ENCODE data around the gene PTX4.

DNA sequence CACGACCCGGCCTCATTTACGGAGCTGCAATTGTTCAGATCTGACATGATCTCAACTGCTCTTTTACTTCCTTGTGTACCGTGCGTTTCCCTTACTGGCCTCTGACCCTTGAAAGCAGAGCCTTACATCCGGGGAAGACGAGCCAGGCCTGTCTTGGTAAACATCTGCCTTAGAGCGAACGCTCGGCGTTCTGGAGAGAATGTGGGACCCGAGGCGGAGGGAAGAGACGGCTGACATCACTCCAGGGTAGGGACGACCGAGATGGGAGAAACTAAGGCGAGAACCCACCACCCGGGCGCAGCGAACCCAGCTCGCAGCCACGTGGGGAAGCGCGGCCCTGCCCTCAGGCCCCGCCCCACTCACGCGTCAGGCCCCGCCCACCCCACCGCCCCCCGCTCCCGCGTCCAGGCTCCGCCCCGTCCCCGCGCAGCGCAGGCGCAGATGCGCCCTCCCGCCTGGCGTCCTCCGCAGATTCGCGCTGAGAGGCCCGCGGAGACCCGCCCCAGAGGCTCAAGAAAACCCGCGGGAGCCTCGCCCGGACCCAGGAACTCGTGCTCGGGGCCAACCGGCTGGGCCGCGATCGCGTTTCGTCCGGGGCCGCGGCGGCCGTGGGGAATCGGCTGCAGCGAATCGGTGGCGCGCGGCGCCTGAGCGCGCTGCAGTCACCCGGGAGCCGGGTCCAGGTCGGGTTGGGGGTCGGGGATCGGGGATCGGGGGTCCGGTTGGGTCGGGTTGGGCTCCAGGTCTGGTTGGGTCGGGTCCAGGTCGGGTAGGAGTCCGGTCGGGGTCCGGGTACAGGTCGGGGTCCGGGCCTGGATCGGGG is 4.4 kb upstream of the PTX4 start, which contains the start of gene TELO2:
- TF ChIP-seq EZH2 (IDR thresholded peaks at IDR 0.05; ENCODE audit: low read length) (no peak), CTCF (optimal IDR thresholded peaks at IDR 0.05 in 1 of 3, IDR thresholded peaks at IDR 0.05 in 1 of 3, conservative IDR thresholded peaks at IDR 0.05 in 1 of 3; ENCODE audit: extremely low read depth in 1 of 3, insufficient read depth in 2 of 3, low read length in 3 of 3) (no peak)

Measured in keratinocyte (primary cell).